SHP77 (cell line): ENCODE results near the gene TMC1.

Source experiments
- DNase-seq, 2 experiments: peaks; one replicate each; lab custom pipeline; 2025; lab: John Stamatoyannopoulos, UW

Gene TMC1

GRCh38 chr9:72575666-72576065 lies 54.3 kb downstream of the TMC1 start:
- no peak for DNase-seq

- no peak for DNase-seq
Observed at GRCh38 chr9:72576087-72576486, 54.7 kb downstream of the TMC1 start.

GRCh38 chr9:72577212-72577753 lies 55.9 kb downstream of the TMC1 start:
- DNase-seq, result no peak

- DNase-seq, result no peak
Observed at GRCh38 chr9:72579190-72579589, 57.8 kb downstream of the TMC1 start.

- DNase-seq, result no peak
Observed at GRCh38 chr9:72579880-72580550, 58.6 kb downstream of the TMC1 start.

GRCh38 chr9:72581694-72582093 lies 60.3 kb downstream of the TMC1 start:
- DNase-seq, result no peak

GRCh38 chr9:72583370-72583769 lies 62.0 kb downstream of the TMC1 start:
- no peak for DNase-seq

- DNase-seq, result no peak
Observed at GRCh38 chr9:72586388-72587130, 65.2 kb downstream of the TMC1 start.

GRCh38 chr9:72588336-72588735 lies 66.9 kb downstream of the TMC1 start:
- no peak for DNase-seq

- DNase-seq, result no peak
Observed at GRCh38 chr9:72589667-72590521, 68.5 kb downstream of the TMC1 start.

GRCh38 chr9:72590824-72591223 lies 69.4 kb downstream of the TMC1 start:
- DNase-seq, result no peak

GRCh38 chr9:72592502-72593403 lies 71.3 kb downstream of the TMC1 start:
- peak in 1 of 2 experiments; percentile 15 for DNase-seq

GRCh38 chr9:72596451-72597180 lies 75.2 kb downstream of the TMC1 start:
- no peak for DNase-seq

- DNase-seq, result no peak
Observed at GRCh38 chr9:72597181-72597517, 75.7 kb downstream of the TMC1 start.

- DNase-seq, result no peak
Observed at GRCh38 chr9:72597601-72598000, 76.2 kb downstream of the TMC1 start.

GRCh38 chr9:72598639-72599038 lies 77.2 kb downstream of the TMC1 start:
- no peak for DNase-seq

GRCh38 chr9:72599874-72600534 lies 78.6 kb downstream of the TMC1 start:
- DNase-seq, result no peak

GRCh38 chr9:72600671-72601070 lies 79.3 kb downstream of the TMC1 start:
- no peak for DNase-seq

GRCh38 chr9:72601615-72602014 lies 80.2 kb downstream of the TMC1 start:
- no peak for DNase-seq

GRCh38 chr9:72612449-72612848 lies 91.0 kb downstream of the TMC1 start:
- DNase-seq, result no peak
